Thyroid gland (tissue), 4 donors: ENCODE measurements around the gene ANKRD22.

Experiments
- CTCF ChIP-seq, 6 experiments: fragments of 200-600 bp in 3 of 6; fragments of 450-650 bp in 3 of 6; sonication (generic) in 3 of 6; IDR thresholded peaks; one replicate each; pipeline ENCODE4 v1.5.1; 2016 to 2019; ENCODE audit warnings: antibody characterized with exemption in 6 of 6, mild to moderate bottlenecking in 2 of 6, inconsistent platforms in 1 of 6, moderate library complexity in 1 of 6
- POLR2A ChIP-seq, 2 donors: fragments of 450-650 bp; IDR thresholded peaks; one replicate each; pipeline ENCODE4 v1.6.1; 2017; ENCODE audit warnings: antibody characterized with exemption in 2 of 2, mild to moderate bottlenecking in 2 of 2, moderate library complexity in 1 of 2

- TF ChIP-seq CTCF (IDR thresholded peaks at IDR 0.05) = no peak
- no peak for TF ChIP-seq POLR2A (IDR thresholded peaks at IDR 0.05)
Measured at GRCh38 chr10:88898727-88899126, 47.1 kb upstream of the ANKRD22 start.
